ENCODE data around the gene ABHD1. TPM values are rescaled to one million over a fixed set of nuclear protein-coding genes. Genes with fewer than 3 reads are reported as not detected.

The ABHD1 gene
- total RNA-seq, 1 donor from 2014 or later = not detected

DNA sequence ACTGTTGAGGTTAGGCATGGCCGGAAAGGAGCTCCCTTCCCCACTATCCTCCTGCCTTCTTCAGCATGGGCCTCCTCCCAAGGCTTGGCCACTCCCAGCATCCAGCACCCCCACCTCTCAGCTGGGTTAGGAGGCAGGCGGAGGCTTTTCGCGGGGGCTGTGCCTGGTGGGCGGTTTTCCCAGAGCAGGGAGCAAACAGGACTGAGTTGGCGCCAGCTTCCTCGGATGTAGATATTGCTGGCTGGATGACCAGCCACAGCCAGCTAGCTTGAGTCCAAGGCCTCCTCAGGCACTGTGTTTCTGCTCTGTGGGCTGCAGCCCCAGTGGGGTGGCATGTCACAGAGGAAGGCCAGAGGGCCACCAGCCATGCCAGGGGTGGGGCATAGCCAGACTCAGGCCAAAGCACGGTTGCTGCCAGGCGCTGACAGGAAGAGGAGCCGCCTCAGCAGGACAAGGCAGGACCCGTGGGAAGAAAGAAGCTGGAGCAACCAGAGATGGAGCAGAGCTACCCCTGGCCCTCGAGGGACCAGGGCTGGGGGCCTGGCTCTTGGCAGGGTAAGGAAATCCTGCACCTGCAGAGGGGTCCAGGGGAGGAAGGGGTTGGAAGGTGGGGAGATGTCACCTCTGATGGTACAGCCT lies 25.3 kb downstream of the ABHD1 start, which contains the start of gene TCF23:
TCF23 (plus strand) TSS at position 204 of the 639 bp plus-strand sequence; CDS start at position 334, 130 bp downstream.
- no peaks in the 10 kb centered on the region for H3K79me2 ChIP-seq (ENCODE audit: insufficient read depth, low read length)
- Mint-ChIP-seq H3K9me3 (ENCODE audit: unreplicated experiment) (no peaks in the 10 kb centered on the region), H3K36me3 (ENCODE audit: low read depth, unreplicated experiment) (no peaks in the 10 kb centered on the region), H3K27ac (ENCODE audit: unreplicated experiment) (no peak within 1 kb of the TSS), H3K27me3 (ENCODE audit: low read depth, unreplicated experiment) (peaks cover 21% of the 10 kb centered on the region), H3K4me1 (ENCODE audit: low read depth, unreplicated experiment) (no peaks in the 10 kb centered on the region), H3K4me3 (ENCODE audit: unreplicated experiment) (no peak within 1 kb of the TSS)
- DNase-seq (ENCODE audit: low read depth) = no peak
- H3K27me3 ChIP-seq (ENCODE audit: insufficient read depth, low read length) = peaks cover 10% of the 10 kb centered on the region
- no peak within 1 kb of the TSS for H3K4me2 ChIP-seq (ENCODE audit: low read length)
- H3K9me3 ChIP-seq (ENCODE audit: insufficient read depth, low read depth, low read length) = no peaks in the 10 kb centered on the region
- H3K36me3 ChIP-seq (ENCODE audit: insufficient read depth, low read length) = no peaks in the 10 kb centered on the region
- no peaks in the 10 kb centered on the region for H3K4me1 ChIP-seq (ENCODE audit: insufficient read depth, low read length)
- H4K20me1 ChIP-seq (ENCODE audit: insufficient read depth, low read length) = no peaks in the 10 kb centered on the region
- no peak for TF ChIP-seq EZH2 (IDR thresholded peaks at IDR 0.05; ENCODE audit: insufficient read depth, low read length)
- TF ChIP-seq, protein P1, sequence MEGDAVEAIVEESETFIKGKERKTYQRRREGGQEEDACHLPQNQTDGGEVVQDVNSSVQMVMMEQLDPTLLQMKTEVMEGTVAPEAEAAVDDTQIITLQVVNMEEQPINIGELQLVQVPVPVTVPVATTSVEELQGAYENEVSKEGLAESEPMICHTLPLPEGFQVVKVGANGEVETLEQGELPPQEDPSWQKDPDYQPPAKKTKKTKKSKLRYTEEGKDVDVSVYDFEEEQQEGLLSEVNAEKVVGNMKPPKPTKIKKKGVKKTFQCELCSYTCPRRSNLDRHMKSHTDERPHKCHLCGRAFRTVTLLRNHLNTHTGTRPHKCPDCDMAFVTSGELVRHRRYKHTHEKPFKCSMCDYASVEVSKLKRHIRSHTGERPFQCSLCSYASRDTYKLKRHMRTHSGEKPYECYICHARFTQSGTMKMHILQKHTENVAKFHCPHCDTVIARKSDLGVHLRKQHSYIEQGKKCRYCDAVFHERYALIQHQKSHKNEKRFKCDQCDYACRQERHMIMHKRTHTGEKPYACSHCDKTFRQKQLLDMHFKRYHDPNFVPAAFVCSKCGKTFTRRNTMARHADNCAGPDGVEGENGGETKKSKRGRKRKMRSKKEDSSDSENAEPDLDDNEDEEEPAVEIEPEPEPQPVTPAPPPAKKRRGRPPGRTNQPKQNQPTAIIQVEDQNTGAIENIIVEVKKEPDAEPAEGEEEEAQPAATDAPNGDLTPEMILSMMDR (IDR thresholded peaks at IDR 0.05; ENCODE audit: insufficient read depth, low read depth, low read length) = no peak
- no peak within 1 kb of the TSS for H3K4me3 ChIP-seq (ENCODE audit: insufficient read depth, low read depth, low read length)
- H3K9ac ChIP-seq (ENCODE audit: low read length) = no peak within 1 kb of the TSS
- no peak for FAIRE-seq
- H3K27ac ChIP-seq (ENCODE audit: low read depth, low read length) = no peak within 1 kb of the TSS
- no peak within 1 kb of the TSS for H2AFZ ChIP-seq (ENCODE audit: low read depth, low read length)

DNA sequence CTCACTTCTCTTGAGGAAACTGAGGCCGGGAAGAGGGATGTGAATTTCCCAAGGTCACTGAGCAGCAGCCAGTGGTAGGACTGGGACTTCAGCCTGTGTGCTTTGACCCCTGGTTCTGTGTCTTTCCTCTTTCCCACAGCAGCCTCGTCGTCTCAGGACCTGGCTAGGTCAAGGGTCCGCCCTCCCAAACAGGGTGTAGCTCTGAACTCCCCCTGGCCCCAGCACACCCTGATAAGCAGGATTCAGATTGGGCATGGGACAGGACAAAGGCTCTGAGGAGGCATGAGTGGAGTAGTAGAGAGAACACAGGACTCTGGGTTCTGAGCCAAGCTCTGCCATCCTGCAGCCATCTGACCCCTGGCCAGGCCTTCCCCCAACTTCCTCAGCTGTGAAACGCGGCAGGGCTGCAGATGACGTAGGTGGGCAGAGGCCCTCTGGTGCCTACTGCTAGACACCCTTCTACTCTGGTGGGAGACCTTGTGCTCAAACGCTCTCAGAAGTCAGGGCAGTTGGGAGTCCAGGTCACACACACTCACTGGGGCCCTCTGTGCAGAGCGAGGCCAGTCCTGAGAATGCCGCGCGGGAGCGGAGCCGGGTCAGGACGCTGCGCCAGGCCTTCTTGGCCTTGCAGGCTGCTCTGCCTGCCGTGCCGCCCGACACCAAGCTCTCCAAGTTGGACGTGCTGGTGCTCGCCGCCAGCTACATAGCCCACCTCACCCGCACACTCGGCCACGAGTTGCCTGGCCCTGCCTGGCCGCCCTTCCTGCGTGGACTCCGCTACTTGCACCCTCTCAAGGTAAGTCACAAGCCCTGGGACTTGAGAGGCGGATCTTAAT lies 26.2 kb downstream of the ABHD1 start:
- DNase-seq (ENCODE audit: low read depth) = no peak
- Histone ChIP-seq H3K9ac (ENCODE audit: low read length) (no peak overlapping the region), H2AFZ (ENCODE audit: low read depth, low read length) (no peak overlapping the region), H3K27me3 (ENCODE audit: insufficient read depth, low read length) (peaks cover 10% of the 10 kb centered on the region), H4K20me1 (ENCODE audit: insufficient read depth, low read length) (no peaks in the 10 kb centered on the region), H3K27ac (ENCODE audit: low read depth, low read length) (no peak overlapping the region), H3K9me3 (ENCODE audit: insufficient read depth, low read depth, low read length) (no peaks in the 10 kb centered on the region), H3K79me2 (ENCODE audit: insufficient read depth, low read length) (no peaks in the 10 kb centered on the region), H3K4me2 (ENCODE audit: low read length) (no peak overlapping the region), H3K4me1 (ENCODE audit: insufficient read depth, low read length) (no peaks in the 10 kb centered on the region), H3K4me3 (ENCODE audit: insufficient read depth, low read depth, low read length) (no peak overlapping the region), H3K36me3 (ENCODE audit: insufficient read depth, low read length) (no peaks in the 10 kb centered on the region)
- Mint-ChIP-seq H3K9me3 (ENCODE audit: unreplicated experiment) (peaks cover 2% of the 10 kb centered on the region), H3K27me3 (ENCODE audit: low read depth, unreplicated experiment) (peaks cover 21% of the 10 kb centered on the region), H3K4me1 (ENCODE audit: low read depth, unreplicated experiment) (no peaks in the 10 kb centered on the region), H3K36me3 (ENCODE audit: low read depth, unreplicated experiment) (no peaks in the 10 kb centered on the region), H3K27ac (ENCODE audit: unreplicated experiment) (no peak overlapping the region), H3K4me3 (ENCODE audit: unreplicated experiment) (no peak overlapping the region)
- FAIRE-seq = no peak
- TF ChIP-seq, protein P1 (IDR thresholded peaks at IDR 0.05; ENCODE audit: insufficient read depth, low read depth, low read length) = no peak
- TF ChIP-seq EZH2 (IDR thresholded peaks at IDR 0.05; ENCODE audit: insufficient read depth, low read length) = no peak

Data from astrocyte (in vitro differentiated cells and primary cell).